Esophagus squamous epithelium (tissue), 5 donors: ENCODE data around the gene LOXHD1. TPM values are rescaled to one million over a fixed set of nuclear protein-coding genes. Genes with fewer than 3 reads are reported as not detected.

Source experiments
- DNase-seq: peaks from one replicate; lab custom pipeline; 2025; lab: John Stamatoyannopoulos, UW
- H3K27ac ChIP-seq, 4 donors: fragments of 200-600 bp; sonication (generic); one replicate each; pipeline ENCODE4 v1.5.1; 2016 to 2019; ENCODE audit warnings: mild to moderate bottlenecking in 1 of 4
- H3K27me3 ChIP-seq, 4 donors: fragments of 200-600 bp; sonication (generic); 1 replicate in 3 of 4; 2 replicates in 1 of 4; pipeline versions ENCODE4 v1.5.1 to v1.6.0; 2017 to 2021; ENCODE audit warnings: antibody characterized with exemption in 1 of 4
- H3K36me3 ChIP-seq, 3 donors: fragments of 200-600 bp; sonication (generic); one replicate each; pipeline ENCODE4 v1.5.1; 2016 to 2019
- H3K4me1 ChIP-seq, 3 donors: fragments of 200-600 bp; sonication (generic); one replicate each; pipeline ENCODE4 v1.5.1; 2017 to 2019
- H3K4me3 ChIP-seq, 4 donors: fragments of 200-600 bp; sonication (generic); 1 replicate in 3 of 4; 2 replicates in 1 of 4; pipeline ENCODE4 v1.5.1; 2016 to 2019; ENCODE audit warnings: mild to moderate bottlenecking in 2 of 4, moderate library complexity in 1 of 4
- H3K9me3 ChIP-seq, 3 donors: fragments of 200-600 bp; sonication (generic); one replicate each; pipeline ENCODE4 v1.5.1; 2016 to 2019
- POLR2A ChIP-seq, 4 donors: fragments of 450-650 bp; IDR thresholded peaks; one replicate each; pipeline ENCODE4 v1.6.1; 2017; ENCODE audit warnings: antibody characterized with exemption in 4 of 4, mild to moderate bottlenecking in 4 of 4, moderate library complexity in 3 of 4
- WGBS, 2 donors: methylation state at CpG; one replicate each; pipeline ENCODE4 v1.1.5; 2018; 5-methylcytosine and 5-hydroxymethylcytosine counted together
- intact Hi-C: fragments of 100-400 bp; cut with DNase I; formaldehyde crosslinking; loops from one replicate; pipeline ENCODE4 v1.15.0; 2022
- total RNA-seq, 4 donors: library from RNA; depleted of rRNA; stranded (reverse); fragments of >200 nt; gene quantifications; one replicate each; pipeline ENCODE4 v1.1.0, GENCODE V29; 2016
- TF ChIP-seq, protein P1 (sequence below), 6 experiments: fragments of 450-650 bp in 4 of 6; fragments of 200-600 bp in 2 of 6; sonication (generic) in 2 of 6; IDR thresholded peaks; one replicate each; pipeline ENCODE4 v1.5.1; 2016 to 2019; ENCODE audit warnings: antibody characterized with exemption in 6 of 6, mild to moderate bottlenecking in 4 of 6, moderate library complexity in 4 of 6
- donor health status: DM: yes; HTN: yes; CAD: no.

LOXHD1 gene
- total RNA-seq, 4 donors from 2014 or later, result 0.19 TPM; not detected in 3

DNA sequence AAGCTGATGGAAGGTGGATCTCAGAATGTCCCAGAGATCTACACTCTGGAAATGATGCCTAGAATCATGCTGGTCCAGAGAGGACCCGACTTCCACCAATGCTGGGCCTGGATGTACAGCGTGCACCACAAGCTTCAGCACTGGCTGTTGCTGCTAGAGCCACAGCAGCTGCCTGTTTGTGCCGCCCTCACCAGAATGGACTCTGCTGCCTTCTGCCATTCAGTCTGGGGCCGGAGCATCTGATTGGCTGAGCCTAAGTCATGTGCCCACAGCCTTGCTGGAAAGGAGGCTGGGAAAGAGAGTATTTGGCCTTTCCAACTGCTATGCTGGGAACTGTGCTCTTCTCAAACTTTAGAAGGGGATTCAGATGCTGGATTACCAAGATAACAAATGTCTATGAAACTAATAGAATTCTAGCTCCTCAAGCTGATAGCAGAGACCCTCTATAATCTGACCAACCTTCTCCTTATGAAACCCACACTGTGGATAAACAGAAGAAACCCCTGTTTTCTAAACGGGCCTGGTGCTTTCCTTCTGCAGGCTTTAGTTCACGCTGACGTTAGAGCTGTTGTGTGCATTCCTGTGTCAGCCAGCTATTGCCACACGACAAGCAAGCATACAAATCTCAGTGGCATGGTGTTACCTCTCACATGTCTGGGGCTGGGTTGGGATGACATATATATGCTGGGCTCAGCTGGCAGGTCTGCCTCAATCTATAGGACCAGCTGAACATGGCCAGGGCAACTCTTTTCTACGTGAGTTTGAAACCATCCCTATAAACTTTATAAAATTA lies 4.1 kb upstream of the LOXHD1 start:
- intact Hi-C loops, result no loop called here
- H3K4me3 ChIP-seq, result no peak overlapping the region
- H3K36me3 ChIP-seq, result no peaks in the 10 kb centered on the region
- WGBS, 2 donors, result 62 to 64% methylated on average over 7 to 8 of the region's 9 CpGs
- TF ChIP-seq, protein P1, sequence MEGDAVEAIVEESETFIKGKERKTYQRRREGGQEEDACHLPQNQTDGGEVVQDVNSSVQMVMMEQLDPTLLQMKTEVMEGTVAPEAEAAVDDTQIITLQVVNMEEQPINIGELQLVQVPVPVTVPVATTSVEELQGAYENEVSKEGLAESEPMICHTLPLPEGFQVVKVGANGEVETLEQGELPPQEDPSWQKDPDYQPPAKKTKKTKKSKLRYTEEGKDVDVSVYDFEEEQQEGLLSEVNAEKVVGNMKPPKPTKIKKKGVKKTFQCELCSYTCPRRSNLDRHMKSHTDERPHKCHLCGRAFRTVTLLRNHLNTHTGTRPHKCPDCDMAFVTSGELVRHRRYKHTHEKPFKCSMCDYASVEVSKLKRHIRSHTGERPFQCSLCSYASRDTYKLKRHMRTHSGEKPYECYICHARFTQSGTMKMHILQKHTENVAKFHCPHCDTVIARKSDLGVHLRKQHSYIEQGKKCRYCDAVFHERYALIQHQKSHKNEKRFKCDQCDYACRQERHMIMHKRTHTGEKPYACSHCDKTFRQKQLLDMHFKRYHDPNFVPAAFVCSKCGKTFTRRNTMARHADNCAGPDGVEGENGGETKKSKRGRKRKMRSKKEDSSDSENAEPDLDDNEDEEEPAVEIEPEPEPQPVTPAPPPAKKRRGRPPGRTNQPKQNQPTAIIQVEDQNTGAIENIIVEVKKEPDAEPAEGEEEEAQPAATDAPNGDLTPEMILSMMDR (IDR thresholded peaks at IDR 0.05), result no peak
- no peak for TF ChIP-seq POLR2A (IDR thresholded peaks at IDR 0.05)
- H3K4me1 ChIP-seq, result no peaks in the 10 kb centered on the region
- H3K27me3 ChIP-seq, result no peaks in the 10 kb centered on the region
- no peak overlapping the region for H3K27ac ChIP-seq
- no peaks in the 10 kb centered on the region for H3K9me3 ChIP-seq
- no peak for DNase-seq

DNA sequence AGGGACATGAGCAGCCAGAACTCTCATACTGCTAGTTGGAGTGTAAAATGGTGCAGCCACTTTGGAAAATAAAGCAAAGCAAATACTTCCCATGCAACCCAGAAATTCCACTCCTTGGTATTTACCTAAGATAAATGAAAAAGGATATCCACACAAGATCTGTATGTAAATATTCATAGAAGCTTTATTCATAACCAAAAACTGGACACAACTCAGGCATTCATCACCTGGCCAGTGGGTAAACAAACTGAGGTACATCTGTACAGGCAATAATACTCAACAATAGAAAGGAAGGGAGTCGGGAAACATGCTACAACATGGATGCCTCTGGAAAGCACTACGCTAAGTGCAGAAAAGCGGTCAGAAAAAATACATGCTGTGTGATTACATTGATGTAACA lies 2.5 kb upstream of the LOXHD1 start:
- no peak for TF ChIP-seq POLR2A (IDR thresholded peaks at IDR 0.05)
- TF ChIP-seq, protein P1 (IDR thresholded peaks at IDR 0.05), result no peak
- Histone ChIP-seq H3K4me1 (no peaks in the 10 kb centered on the region), H3K4me3 (no peak overlapping the region), H3K27ac (no peak overlapping the region), H3K27me3 (peaks cover 0 to 1% (median 0%) of the 10 kb centered on the region in 4 donors), H3K9me3 (no peaks in the 10 kb centered on the region), H3K36me3 (no peaks in the 10 kb centered on the region)
- intact Hi-C loops, result loop anchor here (5.0 kb wide), 2 partner anchors 377 to 507 kb away; no protein-coding TSS in a partner anchor
- no peak for DNase-seq
- WGBS, 2 donors, result 78 to 88% methylated on average over 3 of the region's 3 CpGs

DNA sequence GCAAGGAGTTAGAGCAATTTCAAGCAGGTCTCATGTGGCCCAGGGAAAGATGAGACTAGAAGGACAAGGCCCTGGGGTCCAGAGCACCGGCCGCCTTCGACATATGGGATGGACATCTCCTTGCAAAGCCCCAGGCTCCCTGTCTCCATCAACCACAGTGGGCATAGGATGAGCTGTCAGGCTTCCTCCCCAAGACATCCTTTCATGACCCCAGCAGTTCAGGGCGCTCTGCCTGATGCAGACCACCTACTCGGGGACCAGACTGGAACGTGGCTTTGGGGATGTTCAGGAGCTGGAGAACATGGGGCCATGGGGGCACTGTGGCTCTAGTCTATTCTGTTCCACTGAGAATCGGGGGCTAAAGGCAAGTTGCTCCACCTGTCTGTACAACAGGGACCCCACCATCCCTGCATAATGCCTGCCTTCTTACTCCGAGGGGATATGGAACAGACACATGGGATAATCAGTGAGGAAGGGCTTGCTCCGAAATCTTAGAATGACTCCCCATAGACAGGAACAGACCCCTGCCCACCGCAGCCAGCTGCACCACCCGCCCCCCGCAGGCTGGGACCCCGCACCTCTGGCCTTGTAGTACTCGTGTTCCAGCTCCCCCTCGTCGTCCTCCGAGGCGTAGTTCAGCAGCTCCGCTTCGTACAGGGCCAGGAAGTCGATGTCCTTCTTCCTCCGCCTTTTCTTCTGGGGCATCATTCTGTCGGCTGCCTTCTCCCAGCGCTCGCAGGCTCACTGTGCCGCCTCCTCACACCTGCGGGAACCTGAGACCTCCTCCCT lies 500 bp downstream of the LOXHD1 start:
- Histone ChIP-seq H3K4me3 (no peak overlapping the region), H3K27ac (no peak overlapping the region), H3K4me1 (no peaks in the 10 kb centered on the region), H3K27me3 (peaks cover 0 to 4% (median 0%) of the 10 kb centered on the region in 4 donors), H3K9me3 (no peaks in the 10 kb centered on the region), H3K36me3 (no peaks in the 10 kb centered on the region)
- intact Hi-C loops, result loop anchor here (5.0 kb wide), 2 partner anchors 374 to 504 kb away; no protein-coding TSS in a partner anchor
- no peak for DNase-seq
- 80 to 87% methylated on average over 17 to 25 of the region's 27 CpGs for WGBS, 2 donors
- TF ChIP-seq, protein P1 (IDR thresholded peaks at IDR 0.05), result no peak
- TF ChIP-seq POLR2A (IDR thresholded peaks at IDR 0.05), result no peak

DNA sequence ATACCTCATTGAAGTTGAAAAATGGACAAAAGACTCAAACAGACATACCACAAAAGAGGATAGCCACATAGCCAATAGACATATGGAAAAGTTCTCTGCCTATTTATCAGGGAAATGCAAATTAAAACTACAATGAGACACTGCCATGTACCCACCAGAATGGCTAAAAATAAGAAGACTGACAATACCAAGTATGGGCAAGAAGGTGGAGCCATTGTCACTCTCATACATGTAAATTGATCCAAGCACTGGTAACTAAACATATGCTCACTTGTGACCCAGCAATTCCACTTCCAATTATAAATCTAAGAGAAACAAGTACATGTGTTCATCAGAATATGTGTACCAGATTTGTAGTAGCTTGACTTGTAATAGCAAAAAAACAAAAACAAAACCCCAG lies 4.6 kb downstream of the LOXHD1 start:
- no peak for TF ChIP-seq POLR2A (IDR thresholded peaks at IDR 0.05)
- TF ChIP-seq, protein P1 (IDR thresholded peaks at IDR 0.05), result no peak
- no peak for DNase-seq
- intact Hi-C loops, result no loop called here

DNA sequence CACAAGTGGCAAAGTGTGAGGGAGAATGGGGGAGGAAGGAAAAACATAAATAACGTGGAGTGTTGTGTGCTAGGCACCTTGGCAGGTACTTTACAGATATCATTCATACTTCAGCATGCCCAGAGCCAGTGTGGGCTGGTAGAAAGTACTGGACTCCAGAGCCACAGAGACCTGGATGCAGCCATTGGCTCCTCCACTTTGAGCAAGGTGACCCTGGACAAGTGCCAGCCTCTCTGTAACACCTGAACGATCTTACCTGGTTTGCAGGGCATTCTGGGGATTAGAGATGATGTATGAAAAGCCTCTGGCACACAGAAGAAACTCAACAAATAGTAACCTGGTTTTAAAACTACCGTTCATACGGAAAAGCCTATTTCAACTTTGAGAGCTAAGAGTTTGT lies 6.3 kb downstream of the LOXHD1 start:
- WGBS, 2 donors, result 42 to 56% methylated on average over 4 of the region's 4 CpGs
- Histone ChIP-seq H3K9me3 (no peaks in the 10 kb centered on the region), H3K4me3 (no peak overlapping the region), H3K36me3 (no peaks in the 10 kb centered on the region), H3K27me3 (peaks cover 0 to 10% (median 0%) of the 10 kb centered on the region in 4 donors), H3K27ac (no peak overlapping the region), H3K4me1 (no peaks in the 10 kb centered on the region)
- DNase-seq, result no peak
- TF ChIP-seq, protein P1 (IDR thresholded peaks at IDR 0.05), result no peak
- TF ChIP-seq POLR2A (IDR thresholded peaks at IDR 0.05), result no peak
- intact Hi-C loops, result no loop called here

More for the DNA sequence above, 4.6 kb downstream of the LOXHD1 start:
- H3K4me3 ChIP-seq, result no peak overlapping the region
- peaks cover 0 to 10% (median 0%) of the 10 kb centered on the region in 4 donors for H3K27me3 ChIP-seq
- no peaks in the 10 kb centered on the region for H3K9me3 ChIP-seq
- no peaks in the 10 kb centered on the region for H3K36me3 ChIP-seq
- H3K27ac ChIP-seq, result no peak overlapping the region
- no peaks in the 10 kb centered on the region for H3K4me1 ChIP-seq
